Naive thymus-derived CD4-positive, alpha-beta T cell (primary cell): ENCODE data around the gene TTC32. TPM values are rescaled to one million over a fixed set of nuclear protein-coding genes. Genes with fewer than 3 reads are reported as not detected.

Source experiments
- ATAC-seq: fragments of 150-1000 bp; cut with Tn5 transposase; 2 replicates; pipeline ENCODE4 v1.10.0; 2021; ENCODE audit warnings: mild to moderate bottlenecking, moderate library complexity
- CTCF ChIA-PET: fragments of 350-600 bp; sonication (Branson Sonifier 250); formaldehyde crosslinking; loops from one replicate; lab custom pipeline; 2021; ENCODE audit warnings: antibody characterized with exemption; lab: Charles Lee
- POLR2A ChIA-PET: fragments of 350-600 bp; sonication (Branson Sonifier 250); formaldehyde crosslinking; loops from one replicate; lab custom pipeline; 2021; ENCODE audit warnings: antibody characterized with exemption, inconsistent platforms; lab: Charles Lee
- DNase-seq, 9 donors: peaks; one replicate each; pipeline versions ENCODE4 v3.0.0 to v3.0.0-alpha.2; 2020 to 2022; ENCODE audit warnings: mixed read lengths in 1 of 9
- H3K27ac ChIP-seq: one replicate; pipeline ENCODE4 v1.7.0; 2013; ENCODE audit warnings: mild to moderate bottlenecking, low read depth, low read length, moderate library complexity
- H3K27me3 ChIP-seq, 2 donors: one replicate each; pipeline ENCODE4 v1.7.0; 2013; ENCODE audit warnings: low read length in 2 of 2, mild to moderate bottlenecking in 2 of 2, moderate library complexity in 2 of 2; ENCODE audit not compliant: control insufficient read depth in 2 of 2, insufficient read depth in 2 of 2
- H3K36me3 ChIP-seq, 3 experiments: 1 replicate in 2 of 3; 2 replicates in 1 of 3; pipeline ENCODE4 v1.7.0; 2013; ENCODE audit warnings: low read length in 3 of 3, mild to moderate bottlenecking in 3 of 3, moderate library complexity in 1 of 3; ENCODE audit not compliant: insufficient read depth in 3 of 3, control insufficient read depth in 2 of 3
- H3K4me1 ChIP-seq, 2 donors: one replicate each; pipeline ENCODE4 v1.7.0; 2013; ENCODE audit warnings: low read length in 2 of 2, mild to moderate bottlenecking in 2 of 2, moderate library complexity in 1 of 2; ENCODE audit not compliant: control insufficient read depth in 2 of 2, insufficient read depth in 2 of 2
- H3K4me3 ChIP-seq: 2 replicates; pipeline ENCODE4 v1.7.0; 2013; ENCODE audit warnings: mild to moderate bottlenecking, low read length
- H3K9me3 ChIP-seq, 3 experiments: 1 replicate in 2 of 3; 2 replicates in 1 of 3; pipeline ENCODE4 v1.7.0; 2013; ENCODE audit warnings: low read length in 3 of 3; ENCODE audit not compliant: control insufficient read depth in 2 of 3
- H3K27ac Mint-ChIP-seq, 9 donors: one replicate each; pipeline ENCODE4 v1.8.0; 2020 to 2022; ENCODE audit warnings: mixed read lengths in 9 of 9, mild to moderate bottlenecking in 8 of 9, moderate library complexity in 5 of 9, inconsistent platforms in 2 of 9
- H3K27me3 Mint-ChIP-seq, 5 donors: one replicate each; pipeline ENCODE4 v1.8.0; 2021 to 2022; ENCODE audit warnings: mixed read lengths in 5 of 5, mild to moderate bottlenecking in 1 of 5
- H3K36me3 Mint-ChIP-seq, 5 donors: one replicate each; pipeline ENCODE4 v1.8.0; 2020 to 2022; ENCODE audit warnings: mixed read lengths in 5 of 5, mild to moderate bottlenecking in 3 of 5, inconsistent platforms in 1 of 5
- H3K4me1 Mint-ChIP-seq, 7 donors: one replicate each; pipeline ENCODE4 v1.8.0; 2020 to 2022; ENCODE audit warnings: mixed read lengths in 7 of 7, mild to moderate bottlenecking in 3 of 7, inconsistent platforms in 1 of 7
- H3K4me3 Mint-ChIP-seq, 10 donors: one replicate each; pipeline ENCODE4 v1.8.0; 2020 to 2022; ENCODE audit warnings: mild to moderate bottlenecking in 10 of 10, mixed read lengths in 10 of 10, moderate library complexity in 6 of 10, inconsistent platforms in 2 of 10
- H3K9me3 Mint-ChIP-seq, 11 donors: one replicate each; pipeline ENCODE4 v1.8.0; 2020 to 2022; ENCODE audit warnings: mixed read lengths in 11 of 11, mild to moderate bottlenecking in 4 of 11, inconsistent platforms in 1 of 11, moderate library complexity in 1 of 11
- intact Hi-C, 2 donors: fragments of 100-400 bp; cut with micrococcal nuclease; formaldehyde crosslinking; loops; one replicate each; pipeline ENCODE4 v1.15.1; 2023
- polyA plus RNA-seq, 2 donors: library from polyadenylated mRNA; unstranded; fragments of 300-500 nt; fragmentation: Illumina TruSeq; gene quantifications; one replicate each; pipeline ENCODE4 v1.2.3, GENCODE V29; 2021
- total RNA-seq, 6 experiments: library from RNA in 5 of 6; stranded (reverse) in 5 of 6; gene quantifications; 1 replicate in 5 of 6; 2 replicates in 1 of 6; pipeline ENCODE4 v1.2.3 and lab custom pipeline; 2021 to 2026

The TTC32 gene
- total and polyA plus RNA-seq, 7 experiments from 2014 or later = 23.1 to 58.0 (median 42.7) TPM

- Mint-ChIP-seq H3K27ac (no peak overlapping the region), H3K36me3 (peaks cover 0 to 11% (median 0%) of the 10 kb centered on the region in 5 donors), H3K4me3 (no peak overlapping the region), H3K9me3 (peaks cover 0 to 3% (median 0%) of the 10 kb centered on the region in 11 donors), H3K4me1 (peaks cover 0 to 10% (median 6%) of the 10 kb centered on the region in 7 donors), H3K27me3 (no peaks in the 10 kb centered on the region)
- CTCF ChIA-PET = no interaction called here
- H3K36me3 ChIP-seq = no peaks in the 10 kb centered on the region
- intact Hi-C loops = no loop called here
- no peak for DNase-seq
- H3K27ac ChIP-seq = no peak overlapping the region
- H3K27me3 ChIP-seq = no peaks in the 10 kb centered on the region
- POLR2A ChIA-PET = interaction anchor here (0.9 kb wide), 1 partner anchor 17 kb away, joined by 3 read pairs; no protein-coding TSS in a partner anchor
- H3K4me3 ChIP-seq = no peak overlapping the region
- H3K4me1 ChIP-seq = no peaks in the 10 kb centered on the region
- H3K9me3 ChIP-seq = no peaks in the 10 kb centered on the region
- no peak for ATAC-seq
These were observed 15.5 kb downstream of the TTC32 start for GRCh38 chr2:19886261-19886660.

GRCh38 chr2:19885791-19886190 lies 16.0 kb downstream of the TTC32 start:
- no peak overlapping the region for H3K4me3 Mint-ChIP-seq
- H3K4me1 ChIP-seq = no peaks in the 10 kb centered on the region
- H3K9me3 ChIP-seq = no peaks in the 10 kb centered on the region
- ChIA-PET CTCF (no interaction called here), POLR2A (no interaction called here)
- no peak overlapping the region for H3K4me3 ChIP-seq
- intact Hi-C loops = no loop called here
- H3K9me3 Mint-ChIP-seq = peaks cover 0 to 3% (median 0%) of the 10 kb centered on the region in 11 donors
- no peaks in the 10 kb centered on the region for H3K27me3 ChIP-seq
- H3K36me3 ChIP-seq = no peaks in the 10 kb centered on the region
- no peaks in the 10 kb centered on the region for H3K27me3 Mint-ChIP-seq
- no peak overlapping the region for H3K27ac Mint-ChIP-seq
- no peak overlapping the region for H3K27ac ChIP-seq
- peaks cover 0 to 14% (median 0%) of the 10 kb centered on the region in 5 donors for H3K36me3 Mint-ChIP-seq
- peaks cover 0 to 10% (median 6%) of the 10 kb centered on the region in 7 donors for H3K4me1 Mint-ChIP-seq
- DNase-seq = no peak
- ATAC-seq = no peak

- no peaks in the 10 kb centered on the region for H3K36me3 ChIP-seq
- Mint-ChIP-seq H3K4me1 (peaks cover 0 to 2% (median 0%) of the 10 kb centered on the region in 7 donors), H3K27me3 (no peaks in the 10 kb centered on the region), H3K27ac (peak overlapping the region in 5 of 9 donors; percentile 2 to 72 (median 41)), H3K4me3 (no peak overlapping the region), H3K36me3 (peaks cover 5 to 25% (median 11%) of the 10 kb centered on the region in 5 donors), H3K9me3 (peaks cover 0 to 3% (median 0%) of the 10 kb centered on the region in 11 donors)
- ATAC-seq = no peak
- intact Hi-C loops = no loop called here
- ChIA-PET CTCF (no interaction called here), POLR2A (no interaction called here)
- no peaks in the 10 kb centered on the region for H3K4me1 ChIP-seq
- no peak overlapping the region for H3K27ac ChIP-seq
- H3K27me3 ChIP-seq = no peaks in the 10 kb centered on the region
- DNase-seq = no peak
- H3K4me3 ChIP-seq = no peak overlapping the region
- no peaks in the 10 kb centered on the region for H3K9me3 ChIP-seq
These were observed 17.6 kb downstream of the TTC32 start for GRCh38 chr2:19883971-19884720.

- intact Hi-C loops = no loop called here
- no peak overlapping the region for H3K4me3 ChIP-seq
- H3K9me3 ChIP-seq = no peaks in the 10 kb centered on the region
- Mint-ChIP-seq H3K9me3 (peaks cover 0 to 3% (median 0%) of the 10 kb centered on the region in 11 donors), H3K36me3 (peaks cover 6 to 28% (median 12%) of the 10 kb centered on the region in 5 donors), H3K4me3 (no peak overlapping the region), H3K27ac (peak overlapping the region in 1 of 9 donors; percentile 2), H3K27me3 (no peaks in the 10 kb centered on the region), H3K4me1 (peaks cover 0 to 2% (median 0%) of the 10 kb centered on the region in 7 donors)
- H3K27ac ChIP-seq = no peak overlapping the region
- no peaks in the 10 kb centered on the region for H3K27me3 ChIP-seq
- ATAC-seq = no peak
- CTCF ChIA-PET = no interaction called here
- H3K36me3 ChIP-seq = peaks cover 0 to 6% (median 0%) of the 10 kb centered on the region in 3 experiments
- DNase-seq = no peak
- no peaks in the 10 kb centered on the region for H3K4me1 ChIP-seq
- POLR2A ChIA-PET = no interaction called here
These were observed 18.3 kb downstream of the TTC32 start for GRCh38 chr2:19883486-19883885.

- POLR2A ChIA-PET = interaction anchor here (0.8 to 1.6 kb wide), 2 partner anchors 8 to 107 kb away, joined by 3 read pairs; partner anchors contain the start of gene WDR35
- H3K27ac ChIP-seq = no peak overlapping the region
- Mint-ChIP-seq H3K27ac (peak overlapping the region in 3 of 9 donors; percentile 72 to 81 (median 78)), H3K4me1 (peaks cover 0 to 2% (median 0%) of the 10 kb centered on the region in 7 donors), H3K27me3 (no peaks in the 10 kb centered on the region), H3K9me3 (peaks cover 0 to 3% (median 0%) of the 10 kb centered on the region in 11 donors), H3K4me3 (no peak overlapping the region), H3K36me3 (peaks cover 6 to 35% (median 12%) of the 10 kb centered on the region in 5 donors)
- CTCF ChIA-PET = no interaction called here
- no peak for ATAC-seq
- no peaks in the 10 kb centered on the region for H3K9me3 ChIP-seq
- intact Hi-C loops = no loop called here
- no peaks in the 10 kb centered on the region for H3K4me1 ChIP-seq
- DNase-seq = no peak
- peaks cover 0 to 15% (median 0%) of the 10 kb centered on the region in 3 experiments for H3K36me3 ChIP-seq
- H3K4me3 ChIP-seq = no peak overlapping the region
- no peaks in the 10 kb centered on the region for H3K27me3 ChIP-seq
These were observed 19.5 kb downstream of the TTC32 start for GRCh38 chr2:19882286-19882685.

- no peaks in the 10 kb centered on the region for H3K4me1 ChIP-seq
- Mint-ChIP-seq H3K4me1 (peaks cover 0 to 2% (median 0%) of the 10 kb centered on the region in 7 donors), H3K27ac (peak overlapping the region in 3 of 9 donors; percentile 72 to 81 (median 78)), H3K27me3 (no peaks in the 10 kb centered on the region), H3K9me3 (peaks cover 0 to 3% (median 0%) of the 10 kb centered on the region in 11 donors), H3K4me3 (no peak overlapping the region), H3K36me3 (peaks cover 7 to 35% (median 12%) of the 10 kb centered on the region in 5 donors)
- no peak for DNase-seq
- H3K9me3 ChIP-seq = no peaks in the 10 kb centered on the region
- no peak overlapping the region for H3K4me3 ChIP-seq
- intact Hi-C loops = no loop called here
- peaks cover 0 to 15% (median 0%) of the 10 kb centered on the region in 3 experiments for H3K36me3 ChIP-seq
- ATAC-seq = no peak
- ChIA-PET CTCF (no interaction called here), POLR2A (interaction anchor here (1.6 kb wide), 1 partner anchor 8 kb away, joined by 3 read pairs; no protein-coding TSS in a partner anchor)
- no peak overlapping the region for H3K27ac ChIP-seq
- no peaks in the 10 kb centered on the region for H3K27me3 ChIP-seq
These were observed 19.9 kb downstream of the TTC32 start for GRCh38 chr2:19881908-19882265.
